ENCODE data around the gene CNIH3. TPM values are rescaled to one million over a fixed set of nuclear protein-coding genes. Genes with fewer than 3 reads are reported as not detected.

CNIH3 gene
- total RNA-seq, 2 experiments from 2014 or later = 0.82 to 1.3 TPM

DNA sequence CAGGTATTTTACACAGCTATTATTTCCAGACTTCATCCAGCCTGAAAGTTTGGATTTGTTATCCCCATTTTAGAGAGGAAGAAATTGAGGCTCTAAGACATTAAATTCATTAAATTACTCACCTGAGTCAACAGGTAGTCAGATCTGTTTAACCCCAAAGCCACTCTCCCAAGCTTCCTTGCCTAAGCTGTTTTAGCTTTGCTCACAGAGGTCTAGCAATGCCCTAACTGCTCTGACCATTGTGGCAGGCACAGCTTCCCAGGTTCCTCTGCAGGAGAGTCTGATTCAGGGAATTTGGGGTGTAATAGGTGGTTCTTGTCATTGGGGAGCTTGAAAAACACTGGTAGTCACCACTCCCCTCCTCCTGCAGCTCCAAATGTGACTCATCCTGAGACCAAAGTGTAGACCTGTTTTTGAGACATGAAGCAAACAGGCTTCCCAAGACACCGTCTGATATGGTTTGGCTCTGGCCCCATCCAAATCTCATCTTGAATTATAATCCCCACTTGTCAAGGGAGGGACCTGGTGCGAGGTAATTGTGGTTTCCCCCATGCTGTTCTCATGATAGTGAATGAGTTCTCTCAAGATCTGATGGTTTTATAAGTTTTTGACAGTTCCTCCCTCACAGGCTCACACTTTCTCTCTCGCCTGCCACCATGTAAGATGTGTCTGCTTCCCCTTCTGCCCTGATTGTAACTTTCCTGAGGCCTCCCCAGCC, 170.6 kb downstream of the CNIH3 start:
- POLR2A ChIA-PET = no interaction called here
- CTCF ChIA-PET = no interaction called here

GRCh38 chr1:224789311-224789710, 173.2 kb downstream of the CNIH3 start:
- ChIA-PET CTCF (no interaction called here), POLR2A (no interaction called here)

Other genes starting within 250 kb of the CNIH3 start
- gene WDR26, start 181.5 kb upstream of the CNIH3 start, total RNA-seq = 10 to 100 TPM; 71.5 to 72.9 TPM